ENCODE data around the gene CAMK2G. TPM values are rescaled to one million over a fixed set of nuclear protein-coding genes. Genes with fewer than 3 reads are reported as not detected.

Gene CAMK2G
- total RNA-seq, 2 donors from 2014 or later: 20.9 to 21.7 TPM

DNA sequence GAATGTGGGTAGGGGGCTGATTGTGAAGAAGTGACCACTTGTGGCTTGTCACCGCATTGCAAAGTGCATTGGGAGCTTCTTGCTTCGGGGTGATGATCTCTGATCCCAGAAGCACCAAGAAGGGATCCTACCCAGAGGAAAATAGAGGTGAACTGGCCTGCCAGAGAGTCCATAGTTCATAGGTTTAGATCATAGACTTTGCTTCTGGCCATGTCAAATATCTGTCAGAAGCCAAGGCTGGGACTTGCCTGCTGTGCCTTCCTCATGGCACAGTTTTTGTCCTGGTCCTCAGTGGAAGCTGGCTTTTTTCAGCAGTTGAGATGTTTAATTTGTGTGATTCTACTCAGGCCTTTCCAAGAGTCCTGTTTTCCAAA is 87.9 kb downstream of the CAMK2G start:
- Mint-ChIP-seq H3K27ac (peak overlapping the region; percentile 85), H3K4me3 (peak overlapping the region; percentile 97), H3K36me3 (ENCODE audit: low read depth) (peaks cover 19% of the 10 kb centered on the region), H3K4me1 (peaks cover 14% of the 10 kb centered on the region), H3K27me3 (ENCODE audit: insufficient read depth) (no peaks in the 10 kb centered on the region), H3K9me3 (no peaks in the 10 kb centered on the region)
- peaks cover 7% of the 10 kb centered on the region for H3K4me1 ChIP-seq (ENCODE audit: control insufficient read depth, insufficient read depth, low read length)
- peak overlapping the region; percentile 96 for H3K4me3 ChIP-seq (ENCODE audit: low read length)
- H3K36me3 ChIP-seq (ENCODE audit: control insufficient read depth, insufficient read depth, low read length): peaks cover 24% of the 10 kb centered on the region
- H3K27me3 ChIP-seq (ENCODE audit: control insufficient read depth, insufficient read depth, low read length, poor library complexity, severe bottlenecking): no peaks in the 10 kb centered on the region
- 24 to 34% methylated on average over 2 of the region's 2 CpGs for WGBS, 2 experiments (ENCODE audit: insufficient coverage in 1 of 2, insufficient read length in 1 of 2)
- peak overlapping the region; percentile 65 for H3K9ac ChIP-seq (ENCODE audit: extremely low read depth, low read length, poor library complexity, severe bottlenecking)
- no peaks in the 10 kb centered on the region for H3K9me3 ChIP-seq (ENCODE audit: control insufficient read depth, low read length)
- H3K27ac ChIP-seq (ENCODE audit: low read depth, low read length): no peak overlapping the region
- peak; percentile 56 for DNase-seq
- no peak for TF ChIP-seq CTCF (conservative IDR thresholded peaks at IDR 0.05)

DNA sequence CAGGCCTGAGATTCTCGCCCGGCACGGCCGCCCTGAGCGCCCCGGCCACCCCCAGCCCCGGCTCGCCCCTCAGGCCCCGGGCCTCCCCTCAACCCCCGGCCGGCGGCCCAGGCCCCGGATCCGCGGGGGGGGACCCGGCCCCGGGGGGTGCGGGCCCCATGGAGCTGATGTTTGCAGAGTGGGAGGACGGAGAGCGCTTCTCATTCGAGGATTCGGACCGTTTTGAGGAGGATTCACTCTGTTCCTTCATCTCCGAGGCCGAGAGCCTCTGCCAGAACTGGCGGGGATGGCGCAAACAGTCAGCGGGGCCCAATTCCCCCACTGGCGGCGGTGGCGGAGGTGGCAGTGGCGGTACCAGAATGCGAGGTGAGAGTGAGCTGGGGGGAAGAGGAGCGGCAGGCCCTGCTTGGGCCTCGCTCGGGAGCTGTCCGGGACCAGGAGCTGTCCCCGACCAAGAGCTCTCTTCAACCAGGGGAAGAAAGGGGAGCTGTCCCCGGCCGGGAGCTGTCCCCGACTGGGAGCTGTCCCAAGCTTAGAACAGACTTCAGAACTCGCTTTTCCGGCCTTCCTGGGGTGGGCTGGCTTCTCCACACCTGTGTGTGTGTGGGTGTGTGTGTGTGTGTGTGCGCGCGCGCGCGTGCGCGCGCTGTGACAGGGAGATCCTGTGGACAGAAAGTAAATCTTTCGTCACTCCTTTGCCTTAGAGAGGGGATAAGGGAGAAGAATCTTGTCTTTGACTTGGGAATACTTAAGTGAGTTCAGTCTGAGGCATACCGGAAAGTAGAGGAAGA is 88.4 kb downstream of the CAMK2G start:
- H3K27me3 Mint-ChIP-seq (ENCODE audit: insufficient read depth): no peaks in the 10 kb centered on the region
- no peak overlapping the region for H3K27ac ChIP-seq (ENCODE audit: low read depth, low read length)

GRCh38 chr10:73785211-73785720 is 89.1 kb downstream of the CAMK2G start, which contains the start of gene ZSWIM8:
Gene ZSWIM8, plus strand, starts transcription at chr10:73785606. Its CDS starts 273 bp downstream, at chr10:73785879.
- Histone ChIP-seq H3K36me3 (ENCODE audit: control insufficient read depth, insufficient read depth, low read length) (peaks cover 19% of the 10 kb centered on the region), H3K27me3 (ENCODE audit: control insufficient read depth, insufficient read depth, low read length, poor library complexity, severe bottlenecking) (no peaks in the 10 kb centered on the region), H3K4me3 (ENCODE audit: low read length) (peak within 1 kb of the TSS; percentile 96), H3K27ac (ENCODE audit: low read depth, low read length) (no peak within 1 kb of the TSS), H3K4me1 (ENCODE audit: control insufficient read depth, insufficient read depth, low read length) (peaks cover 7% of the 10 kb centered on the region), H3K9ac (ENCODE audit: extremely low read depth, low read length, poor library complexity, severe bottlenecking) (peak within 1 kb of the TSS; percentile 65), H3K9me3 (ENCODE audit: control insufficient read depth, low read length) (no peaks in the 10 kb centered on the region)
- Mint-ChIP-seq H3K4me3 (peak within 1 kb of the TSS; percentile 97), H3K27me3 (ENCODE audit: insufficient read depth) (no peaks in the 10 kb centered on the region), H3K9me3 (no peaks in the 10 kb centered on the region), H3K36me3 (ENCODE audit: low read depth) (peaks cover 9% of the 10 kb centered on the region), H3K27ac (peak within 1 kb of the TSS; percentile 99), H3K4me1 (peaks cover 22% of the 10 kb centered on the region)
- WGBS, 2 experiments (ENCODE audit: insufficient coverage in 1 of 2, insufficient read length in 1 of 2): 0% methylated on average over 16 to 36 of the region's 36 CpGs
- TF ChIP-seq CTCF (conservative IDR thresholded peaks at IDR 0.05): peak; percentile 26
- DNase-seq: peak; percentile 94

More for the DNA sequence above, 88.4 kb downstream of the CAMK2G start:
- H3K9ac ChIP-seq (ENCODE audit: extremely low read depth, low read length, poor library complexity, severe bottlenecking): peak overlapping the region; percentile 65
- H3K4me1 ChIP-seq (ENCODE audit: control insufficient read depth, insufficient read depth, low read length): peaks cover 7% of the 10 kb centered on the region
- peak; percentile 83 for DNase-seq
- H3K36me3 ChIP-seq (ENCODE audit: control insufficient read depth, insufficient read depth, low read length): peaks cover 18% of the 10 kb centered on the region
- H3K4me3 ChIP-seq (ENCODE audit: low read length): peak overlapping the region; percentile 96
- Mint-ChIP-seq H3K36me3 (ENCODE audit: low read depth) (peaks cover 13% of the 10 kb centered on the region), H3K4me1 (peaks cover 18% of the 10 kb centered on the region), H3K4me3 (peak overlapping the region; percentile 97), H3K27ac (peak overlapping the region; percentile 99), H3K9me3 (no peaks in the 10 kb centered on the region)
- H3K27me3 ChIP-seq (ENCODE audit: control insufficient read depth, insufficient read depth, low read length, poor library complexity, severe bottlenecking): no peaks in the 10 kb centered on the region
- peak; percentile 29 for TF ChIP-seq CTCF (conservative IDR thresholded peaks at IDR 0.05)
- no peaks in the 10 kb centered on the region for H3K9me3 ChIP-seq (ENCODE audit: control insufficient read depth, low read length)
- 1 to 2% methylated on average over 8 to 54 of the region's 54 CpGs for WGBS, 2 experiments (ENCODE audit: insufficient coverage in 1 of 2, insufficient read length in 1 of 2)

Measured in endodermal cell (in vitro differentiated cells).